Measurements from ENCODE around the gene CNTNAP3. TPM values are rescaled to one million over a fixed set of nuclear protein-coding genes. Genes with fewer than 3 reads are reported as not detected.
"Not testable (repeated sequence)": the region's sequence is repeated elsewhere in the genome, so short reads cannot be mapped to it uniquely, and the experiment has no call there.

Gene CNTNAP3
- total RNA-seq, 1 donor from 2014 or later = 22.3 TPM

GRCh38 chr9:39157714-39158113 is 130.3 kb downstream of the CNTNAP3 start:
- H3K27ac Mint-ChIP-seq (ENCODE audit: unreplicated experiment) = not testable (repeated sequence)

GRCh38 chr9:39132826-39133552 is 155.0 kb downstream of the CNTNAP3 start:
- not testable (repeated sequence) for H3K4me1 Mint-ChIP-seq (ENCODE audit: low read depth); DNase-seq (ENCODE audit: low spot score); H3K4me3 Mint-ChIP-seq (ENCODE audit: unreplicated experiment); H3K27ac Mint-ChIP-seq (ENCODE audit: unreplicated experiment); H3K9me3 Mint-ChIP-seq (ENCODE audit: low read depth); H3K27me3 Mint-ChIP-seq (ENCODE audit: low read depth)
- peaks cover 11% of the 10 kb centered on the region for H3K36me3 Mint-ChIP-seq (ENCODE audit: low read depth)

More at GRCh38 chr9:39157714-39158113, 130.3 kb downstream of the CNTNAP3 start:
- H3K4me3 Mint-ChIP-seq (ENCODE audit: unreplicated experiment); H3K27me3 Mint-ChIP-seq (ENCODE audit: low read depth); H3K9me3 Mint-ChIP-seq (ENCODE audit: low read depth); H3K4me1 Mint-ChIP-seq (ENCODE audit: low read depth); DNase-seq (ENCODE audit: low spot score); H3K36me3 Mint-ChIP-seq (ENCODE audit: low read depth): not testable (repeated sequence)

- not testable (repeated sequence) for H3K27me3 Mint-ChIP-seq (ENCODE audit: low read depth); H3K4me3 Mint-ChIP-seq (ENCODE audit: unreplicated experiment); H3K9me3 Mint-ChIP-seq (ENCODE audit: low read depth); DNase-seq (ENCODE audit: low spot score); H3K27ac Mint-ChIP-seq (ENCODE audit: unreplicated experiment)
- peaks cover 13% of the 10 kb centered on the region for H3K4me1 Mint-ChIP-seq (ENCODE audit: low read depth)
- H3K36me3 Mint-ChIP-seq (ENCODE audit: low read depth) = peaks cover 10% of the 10 kb centered on the region
Measured at GRCh38 chr9:39121401-39121800, 166.6 kb downstream of the CNTNAP3 start.

GRCh38 chr9:39111746-39112145 is 176.2 kb downstream of the CNTNAP3 start:
- H3K4me3 Mint-ChIP-seq (ENCODE audit: unreplicated experiment); H3K36me3 Mint-ChIP-seq (ENCODE audit: low read depth); DNase-seq (ENCODE audit: low spot score); H3K27ac Mint-ChIP-seq (ENCODE audit: unreplicated experiment); H3K4me1 Mint-ChIP-seq (ENCODE audit: low read depth); H3K9me3 Mint-ChIP-seq (ENCODE audit: low read depth); H3K27me3 Mint-ChIP-seq (ENCODE audit: low read depth): not testable (repeated sequence)

GRCh38 chr9:39108145-39108544 is 179.8 kb downstream of the CNTNAP3 start:
- no peak for DNase-seq (ENCODE audit: low spot score)
- Mint-ChIP-seq H3K27me3 (ENCODE audit: low read depth) (no peaks in the 10 kb centered on the region), H3K4me3 (ENCODE audit: unreplicated experiment) (no peak overlapping the region), H3K27ac (ENCODE audit: unreplicated experiment) (no peak overlapping the region), H3K36me3 (ENCODE audit: low read depth) (peaks cover 12% of the 10 kb centered on the region), H3K9me3 (ENCODE audit: low read depth) (no peaks in the 10 kb centered on the region), H3K4me1 (ENCODE audit: low read depth) (no peaks in the 10 kb centered on the region)
- TF ChIP-seq CTCF (IDR thresholded peaks at IDR 0.05) = no peak

- not testable (repeated sequence) for DNase-seq (ENCODE audit: low spot score); H3K9me3 Mint-ChIP-seq (ENCODE audit: low read depth); H3K27ac Mint-ChIP-seq (ENCODE audit: unreplicated experiment); H3K36me3 Mint-ChIP-seq (ENCODE audit: low read depth); H3K27me3 Mint-ChIP-seq (ENCODE audit: low read depth); H3K4me1 Mint-ChIP-seq (ENCODE audit: low read depth); H3K4me3 Mint-ChIP-seq (ENCODE audit: unreplicated experiment)
Measured at GRCh38 chr9:39097208-39097607, 190.8 kb downstream of the CNTNAP3 start.

GRCh38 chr9:39085311-39085710 is 202.7 kb downstream of the CNTNAP3 start:
- H3K36me3 Mint-ChIP-seq (ENCODE audit: low read depth) = peaks cover 14% of the 10 kb centered on the region
- H3K9me3 Mint-ChIP-seq (ENCODE audit: low read depth); DNase-seq (ENCODE audit: low spot score); H3K27ac Mint-ChIP-seq (ENCODE audit: unreplicated experiment); H3K27me3 Mint-ChIP-seq (ENCODE audit: low read depth); H3K4me3 Mint-ChIP-seq (ENCODE audit: unreplicated experiment); H3K4me1 Mint-ChIP-seq (ENCODE audit: low read depth): not testable (repeated sequence)

GRCh38 chr9:39082574-39082973 is 205.4 kb downstream of the CNTNAP3 start:
- H3K9me3 Mint-ChIP-seq (ENCODE audit: low read depth); H3K27me3 Mint-ChIP-seq (ENCODE audit: low read depth); H3K4me1 Mint-ChIP-seq (ENCODE audit: low read depth); H3K27ac Mint-ChIP-seq (ENCODE audit: unreplicated experiment); DNase-seq (ENCODE audit: low spot score); H3K4me3 Mint-ChIP-seq (ENCODE audit: unreplicated experiment): not testable (repeated sequence)
- peaks cover 10% of the 10 kb centered on the region for H3K36me3 Mint-ChIP-seq (ENCODE audit: low read depth)

GRCh38 chr9:39080081-39080480 is 207.9 kb downstream of the CNTNAP3 start:
- H3K36me3 Mint-ChIP-seq (ENCODE audit: low read depth); DNase-seq (ENCODE audit: low spot score); H3K27ac Mint-ChIP-seq (ENCODE audit: unreplicated experiment); H3K4me3 Mint-ChIP-seq (ENCODE audit: unreplicated experiment); H3K4me1 Mint-ChIP-seq (ENCODE audit: low read depth); H3K27me3 Mint-ChIP-seq (ENCODE audit: low read depth); H3K9me3 Mint-ChIP-seq (ENCODE audit: low read depth): not testable (repeated sequence)

Data from chondrocyte (in vitro differentiated cells).